HepG2 (cell line): ENCODE measurements around the gene STARD10. TPM values are rescaled to one million over a fixed set of nuclear protein-coding genes. Genes with fewer than 3 reads are reported as not detected.
A peak's percentile ranks its signal among the peaks of the same experiment; 100 is the strongest.

ENCODE experiments used
- ATAC-seq: fragments of 200-7000 bp; cut with Tn5 transposase; 3 replicates; pipeline ENCODE4 v1.9.1; 2020; ENCODE audit warnings: mild to moderate bottlenecking, moderate library complexity
- BruUV-seq: library from RNA; stranded (reverse); fragments of 400-500 nt; replicated peaks from 2 replicates; lab custom pipeline; 2021; lab: Mats Ljungman, UMichigan
- CTCF ChIA-PET: fragments of 300-600 bp; formaldehyde crosslinking; extraction: SDS; loops from one replicate; lab custom pipeline; 2021; ENCODE audit warnings: low total read pairs, inconsistent platforms, low intra/inter-chr PET ratio; lab: Yijun Ruan, JAX
- POLR2A ChIA-PET: fragments of 350-600 bp; sonication (Branson Sonifier 250); formaldehyde crosslinking; loops from one replicate; lab custom pipeline; 2020; ENCODE audit warnings: antibody characterized with exemption, inconsistent platforms; lab: Yijun Ruan, JAX
- DNase-seq: peaks from one replicate; pipeline ENCODE4 v3.0.0-alpha.2; 2015; ENCODE audit warnings: low spot score
- FAIRE-seq: peaks from 3 replicates; lab custom pipeline; 2011; peaks lifted over from hg19 to GRCh38; lab: Jason Lieb, UNC
- H2AFZ ChIP-seq: one replicate; pipeline ENCODE4 v1.6.1; 2011; ENCODE audit warnings: low read length, inconsistent platforms
- H3K27ac ChIP-seq: fragments of 300-600 bp; 3 replicates; pipeline ENCODE4 v1.8.0; 2011; ENCODE audit warnings: mixed run types, mild to moderate bottlenecking, mixed read lengths, low read length, inconsistent platforms; ENCODE audit not compliant: insufficient read depth; ENCODE audit errors: extremely low read length
- H3K27me3 ChIP-seq, 2 experiments: fragments of 200-600 bp in 1 of 2; 2 replicates in 1 of 2; 3 replicates in 1 of 2; pipeline versions ENCODE4 v1.6.0 to v1.8.0; 2011; ENCODE audit warnings: low read length in 2 of 2, mild to moderate bottlenecking in 2 of 2, moderate library complexity in 2 of 2, inconsistent platforms in 1 of 2; ENCODE audit not compliant: insufficient read depth in 2 of 2, control insufficient read depth in 1 of 2
- H3K36me3 ChIP-seq, 2 experiments: fragments of 200-600 bp in 1 of 2; replicated peaks in 1 of 2; 2 replicates in 1 of 2; 3 replicates in 1 of 2; pipeline versions ENCODE4 v1.5.1 to v1.8.0; 2011; ENCODE audit warnings: low read length in 2 of 2, inconsistent platforms in 1 of 2; ENCODE audit not compliant: insufficient read depth in 2 of 2, control insufficient read depth in 1 of 2
- H3K4me1 ChIP-seq: 2 replicates; pipeline ENCODE4 v1.5.1; 2012; ENCODE audit warnings: low read length, inconsistent platforms; ENCODE audit not compliant: insufficient read depth
- H3K4me2 ChIP-seq: 2 replicates; pipeline ENCODE4 v1.6.0; 2011; ENCODE audit warnings: low read depth, low read length, inconsistent platforms
- H3K4me3 ChIP-seq, 3 experiments: fragments of 200-600 bp in 1 of 3; sonication (generic), shearing (Covaris generic) in 1 of 3; replicated peaks in 1 of 3; 2 replicates each; pipeline ENCODE4 v1.5.1; 2011 to 2016; ENCODE audit warnings: low read length in 3 of 3, inconsistent platforms in 2 of 3, low read depth in 2 of 3, mild to moderate bottlenecking in 2 of 3, control low read depth in 1 of 3, mixed read lengths in 1 of 3; ENCODE audit not compliant: insufficient read depth in 1 of 3
- H3K79me2 ChIP-seq: one replicate; pipeline ENCODE4 v1.6.1; 2011; ENCODE audit warnings: low read length, inconsistent platforms; ENCODE audit not compliant: insufficient read depth
- H3K9ac ChIP-seq: 2 replicates; pipeline ENCODE4 v1.6.0; 2011; ENCODE audit warnings: mild to moderate bottlenecking, low read depth, low read length, inconsistent platforms; ENCODE audit not compliant: insufficient read depth
- H3K9me3 ChIP-seq: 2 replicates; pipeline ENCODE4 v1.5.1; 2012; ENCODE audit warnings: mild to moderate bottlenecking, low read length
- H4K20me1 ChIP-seq: 2 replicates; pipeline ENCODE4 v1.6.0; 2011; ENCODE audit warnings: inconsistent platforms, mild to moderate bottlenecking, low read length, moderate library complexity; ENCODE audit not compliant: insufficient read depth
- AHR ChIP-seq: IDR thresholded peaks from 2 replicates; pipeline ENCODE4 v1.6.1; 2018; ENCODE audit warnings: missing genetic modification reagents, missing compliant biosample characterization
- CREB1 ChIP-seq, 2 experiments: fragments of 450-650 bp in 1 of 2; IDR thresholded peaks; 2 replicates each; pipeline ENCODE4 v1.6.1; 2016 to 2017; ENCODE audit warnings: control low read depth in 1 of 2, mild to moderate bottlenecking in 1 of 2, missing compliant biosample characterization in 1 of 2, missing genetic modification characterization in 1 of 2
- CREM ChIP-seq, 2 experiments: sonication (generic) in 1 of 2; formaldehyde crosslinking in 1 of 2; IDR thresholded peaks; 2 replicates each; pipeline versions ENCODE4 v1.4.0 to v1.6.1; 2016 to 2020; ENCODE audit warnings: antibody characterized with exemption in 1 of 2, mild to moderate bottlenecking in 1 of 2, missing genetic modification reagents in 1 of 2
- GZF1 ChIP-seq: sonication (generic); formaldehyde crosslinking; IDR thresholded peaks from 2 replicates; pipeline ENCODE4 v1.5.1; 2020; ENCODE audit warnings: mild to moderate bottlenecking, missing genetic modification reagents
- KLF15 ChIP-seq: sonication (generic); formaldehyde crosslinking; IDR thresholded peaks from 2 replicates; pipeline ENCODE4 v1.8.1; 2023; ENCODE audit warnings: borderline replicate concordance, mild to moderate bottlenecking, inconsistent platforms, missing genetic modification reagents, mixed read lengths
- NCOA2 ChIP-seq: sonication (generic); formaldehyde crosslinking; IDR thresholded peaks from 2 replicates; pipeline ENCODE4 v1.8.0; 2022; ENCODE audit warnings: inconsistent platforms
- NFYC ChIP-seq: IDR thresholded peaks from 2 replicates; pipeline ENCODE4 v1.6.1; 2016; ENCODE audit warnings: missing genetic modification reagents, missing compliant biosample characterization
- REXO4 ChIP-seq: sonication (generic); formaldehyde crosslinking; IDR thresholded peaks from 2 replicates; pipeline ENCODE4 v1.8.0; 2022; ENCODE audit warnings: missing genetic modification reagents, mild to moderate bottlenecking, borderline replicate concordance
- RFX5 ChIP-seq: IDR thresholded peaks from 2 replicates; pipeline ENCODE4 v1.6.1; 2011; ENCODE audit warnings: low read depth, low read length, improper control_type of control experiment
- RFXANK ChIP-seq: IDR thresholded peaks from 2 replicates; pipeline ENCODE4 v1.6.1; 2016
- SALL1 ChIP-seq: sonication (generic); formaldehyde crosslinking; IDR thresholded peaks from 2 replicates; pipeline ENCODE4 v1.8.0; 2022; ENCODE audit warnings: mild to moderate bottlenecking, missing genetic modification reagents
- ZBTB26 ChIP-seq: IDR thresholded peaks from 2 replicates; pipeline ENCODE4 v1.6.1; 2016; ENCODE audit warnings: missing compliant biosample characterization, missing genetic modification reagents, borderline replicate concordance
- ZBTB42 ChIP-seq: sonication (generic); formaldehyde crosslinking; IDR thresholded peaks from 2 replicates; pipeline ENCODE4 v1.5.0; 2020; ENCODE audit warnings: mild to moderate bottlenecking, missing genetic modification reagents
- ZNF256 ChIP-seq: sonication (generic); formaldehyde crosslinking; conservative IDR thresholded peaks from 2 replicates; pipeline ENCODE4 v1.4.0; 2020; ENCODE audit warnings: missing genetic modification reagents
- ZNF570 ChIP-seq: sonication (generic); formaldehyde crosslinking; IDR thresholded peaks from 2 replicates; pipeline ENCODE4 v1.4.0; 2020; ENCODE audit warnings: mild to moderate bottlenecking, missing genetic modification reagents, borderline replicate concordance
- ZNF777 ChIP-seq: sonication (generic); formaldehyde crosslinking; IDR thresholded peaks from 2 replicates; pipeline ENCODE4 v1.4.0; 2020; ENCODE audit warnings: missing genetic modification reagents
- ZNF781 ChIP-seq: sonication (generic); formaldehyde crosslinking; IDR thresholded peaks from 2 replicates; pipeline ENCODE4 v1.5.1; 2020; ENCODE audit warnings: borderline replicate concordance, mild to moderate bottlenecking, missing genetic modification reagents; ENCODE audit errors: not compliant biosample characterization
- ZSCAN12 ChIP-seq: sonication (generic); formaldehyde crosslinking; IDR thresholded peaks from 2 replicates; pipeline ENCODE4 v1.9.0; 2021; ENCODE audit warnings: mild to moderate bottlenecking, missing genetic modification reagents
- ZSCAN22 ChIP-seq: sonication (generic); formaldehyde crosslinking; IDR thresholded peaks from 2 replicates; pipeline ENCODE4 v1.4.0; 2020; ENCODE audit warnings: mild to moderate bottlenecking, missing genetic modification reagents
- WGBS: methylation state at CpG from one replicate; pipeline ENCODE4 v1.1.6; 2017; ENCODE audit warnings: low lambda C conversion rate; 5-methylcytosine and 5-hydroxymethylcytosine counted together
- in situ Hi-C: cut with HindIII; loops from 2 replicates; pipeline ENCODE4 v1.10.0; 2017; ENCODE audit warnings: low pct_unique_long_range_greater_than_20kb; ENCODE audit not compliant: extremely low pct_ligation_motif_present
- intact Hi-C: fragments of 100-400 bp; cut with micrococcal nuclease; formaldehyde crosslinking; loops from one replicate; pipeline ENCODE4 v1.10.0; 2022; ENCODE audit not compliant: unreplicated experiment
- polyA plus RNA-seq, 8 experiments: library from polyadenylated mRNA; depleted of rRNA in 3 of 8; stranded (reverse) in 7 of 8; unstranded in 1 of 8; fragments of >200 nt; fragmentation: Illumina TruSeq in 4 of 8; extraction: Trizol in 4 of 8; gene quantifications; 2 replicates each; pipeline versions ENCODE4 v1.2.1 to v1.2.3, GENCODE V29; 2011 to 2016; ENCODE audit warnings: low read depth in 4 of 8, missing spikeins in 1 of 8, mixed read lengths in 1 of 8; ENCODE audit not compliant: insufficient read depth in 1 of 8
- total RNA-seq, 5 experiments: library from RNA; depleted of rRNA; stranded (reverse); fragments of >200 nt; fragmentation: Illumina TruSeq; extraction: Trizol; gene quantifications; 2 replicates each; pipeline ENCODE4 v1.2.3, GENCODE V29; 2016; ENCODE audit warnings: low read depth in 1 of 5

Gene STARD10
- total and polyA plus RNA-seq, 2 of the 13 experiments (the other 11 are each of a cell fraction or from before 2014, with no cell fraction given) = 260 to 341 TPM

DNA sequence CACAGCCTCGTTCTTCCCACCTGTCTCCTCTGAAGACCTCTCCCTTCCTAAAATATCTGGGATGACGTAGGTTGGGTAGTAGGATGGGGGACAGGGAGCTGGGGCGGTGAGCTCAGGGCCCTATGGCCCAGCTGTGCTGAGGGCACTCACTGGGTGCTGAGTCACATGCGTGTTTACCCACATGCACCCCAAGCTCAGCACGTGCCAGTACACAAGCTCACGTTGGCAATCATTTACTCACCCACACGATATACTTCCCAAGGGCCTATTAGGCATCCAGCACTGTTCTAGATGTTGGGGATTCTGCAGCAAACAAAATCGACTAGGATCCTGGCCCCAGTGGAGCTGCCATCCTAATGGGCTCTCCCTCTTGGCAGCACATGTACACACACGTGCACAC, 70.3 kb downstream of the STARD10 start:
- Histone ChIP-seq H3K36me3 (peaks cover 40 to 75% of the 10 kb centered on the region in 2 experiments; a peak in 4 of 5 replicates), H3K4me3 (no peak overlapping the region), H3K9me3 (no peaks in the 10 kb centered on the region), H3K27me3 (no peaks in the 10 kb centered on the region), H3K4me2 (no peak overlapping the region), H4K20me1 (peaks cover 18% of the 10 kb centered on the region; the same call in 1 of the 2 replicates), H3K4me1 (no peaks in the 10 kb centered on the region), H2AFZ (no peak overlapping the region), H3K9ac (no peak overlapping the region), H3K27ac (no peak overlapping the region), H3K79me2 (peaks cover 51% of the 10 kb centered on the region)
- WGBS = 77% methylated on average over 6 of the region's 9 CpGs
- POLR2A ChIA-PET = no interaction called here
- no peak for ATAC-seq
- intact Hi-C loops (no loop called here), in situ Hi-C loops (no loop called here)
- TF ChIP-seq ZBTB42 (CRISPR knock-in tag) (no peak), ZNF570 (CRISPR knock-in tag) (no peak), KLF15 (CRISPR knock-in tag) (no peak)
- CTCF ChIA-PET = no interaction called here
- BruUV-seq = no TSS peak
- no peak for FAIRE-seq
- DNase-seq = no peak

- Histone ChIP-seq H3K4me1 (no peaks in the 10 kb centered on the region), H3K27me3 (no peaks in the 10 kb centered on the region), H3K4me2 (no peak overlapping the region), H3K36me3 (peaks cover 45 to 86% of the 10 kb centered on the region in 2 experiments; a peak in 4 of 5 replicates), H3K4me3 (no peak overlapping the region), H3K9ac (no peak overlapping the region), H2AFZ (no peak overlapping the region), H4K20me1 (peaks cover 18% of the 10 kb centered on the region; the same call in 1 of the 2 replicates), H3K27ac (no peak overlapping the region), H3K79me2 (peaks cover 45% of the 10 kb centered on the region), H3K9me3 (no peaks in the 10 kb centered on the region)
- peak; percentile 38 for ATAC-seq
- in situ Hi-C loops = no loop called here
- 96% methylated on average over 8 of the region's 10 CpGs for WGBS
- no peak for DNase-seq
- no peak for FAIRE-seq
- ChIA-PET CTCF (no interaction called here), POLR2A (no interaction called here)
- BruUV-seq = no TSS peak
- intact Hi-C loops = no loop called here
- TF ChIP-seq REXO4 (no peak), GZF1 (CRISPR knock-in tag) (no peak), CREM (IDR thresholded peaks at IDR 0.05) (peak; percentile 60; the same call in 1 of the 2 replicates), CREM (CRISPR knock-in tag; IDR thresholded peaks at IDR 0.05) (no peak), RFXANK (peak; percentile 99), ZBTB26 (CRISPR knock-in tag) (no peak), NCOA2 (CRISPR knock-in tag) (no peak), NFYC (CRISPR knock-in tag) (peak; percentile 67), AHR (CRISPR knock-in tag) (no peak), ZSCAN22 (CRISPR knock-in tag) (no peak), ZSCAN12 (CRISPR knock-in tag) (no peak), CREB1 (IDR thresholded peaks at IDR 0.05) (peak; percentile 71), CREB1 (CRISPR knock-in tag; IDR thresholded peaks at IDR 0.05) (peak; percentile 90), ZNF781 (CRISPR knock-in tag) (no peak), ZNF777 (no peak), ZNF256 (CRISPR knock-in tag) (no peak), RFX5 (peak; percentile 100), SALL1 (CRISPR knock-in tag) (no peak)
Observed at GRCh38 chr11:72722050-72722748, 71.6 kb downstream of the STARD10 start.
